Stimulated activated CD8-positive, alpha-beta memory T cell treated with anti-CD3 and anti-CD28 coated beads, Interleukin-15, amount 100 ng/mL, for 4 hours (primary cell): ENCODE measurements around the gene ABHD17A.

ENCODE experiments used
- DNase-seq, 2 donors: peaks; one replicate each; pipeline ENCODE4 v3.0.0-alpha.2; 2020; ENCODE audit warnings: low read depth in 2 of 2

Gene ABHD17A

DNA sequence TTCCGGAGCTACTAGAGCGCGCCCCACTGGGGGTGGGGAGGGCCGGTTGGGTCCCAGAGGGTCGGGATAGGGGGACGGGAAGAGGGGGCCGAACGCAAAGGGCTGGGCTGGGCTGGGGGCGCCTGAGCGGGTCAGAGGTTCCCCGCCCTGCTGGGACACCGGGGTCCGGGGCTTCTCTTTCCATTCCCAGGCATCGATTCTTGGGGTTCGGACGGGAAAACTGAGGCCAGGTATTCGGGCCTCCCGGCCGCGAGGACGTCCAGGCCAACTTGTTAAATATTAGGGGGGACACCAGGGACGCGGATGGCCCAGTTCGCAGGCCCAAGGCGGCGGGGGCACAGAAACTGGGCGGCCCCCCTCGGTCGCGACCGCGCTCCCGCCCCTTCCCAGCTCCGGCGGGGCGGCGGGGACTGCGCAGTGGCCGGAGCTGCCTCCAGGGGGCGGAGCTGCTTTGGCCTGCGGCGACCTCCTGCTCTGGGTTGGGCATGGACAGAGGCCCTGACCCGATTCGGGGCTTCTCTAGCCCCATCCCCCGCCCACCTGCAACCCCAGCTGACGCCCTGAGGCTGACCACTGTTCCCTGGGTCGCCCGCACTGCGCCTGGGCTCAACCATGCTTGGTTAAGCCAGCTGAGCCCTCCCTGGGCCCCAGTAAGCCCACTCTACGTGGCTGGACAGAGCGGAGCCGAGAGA, 20.7 kb downstream of the ABHD17A start:
- DNase-seq = peak in 1 of 2 donors; percentile 36

DNA sequence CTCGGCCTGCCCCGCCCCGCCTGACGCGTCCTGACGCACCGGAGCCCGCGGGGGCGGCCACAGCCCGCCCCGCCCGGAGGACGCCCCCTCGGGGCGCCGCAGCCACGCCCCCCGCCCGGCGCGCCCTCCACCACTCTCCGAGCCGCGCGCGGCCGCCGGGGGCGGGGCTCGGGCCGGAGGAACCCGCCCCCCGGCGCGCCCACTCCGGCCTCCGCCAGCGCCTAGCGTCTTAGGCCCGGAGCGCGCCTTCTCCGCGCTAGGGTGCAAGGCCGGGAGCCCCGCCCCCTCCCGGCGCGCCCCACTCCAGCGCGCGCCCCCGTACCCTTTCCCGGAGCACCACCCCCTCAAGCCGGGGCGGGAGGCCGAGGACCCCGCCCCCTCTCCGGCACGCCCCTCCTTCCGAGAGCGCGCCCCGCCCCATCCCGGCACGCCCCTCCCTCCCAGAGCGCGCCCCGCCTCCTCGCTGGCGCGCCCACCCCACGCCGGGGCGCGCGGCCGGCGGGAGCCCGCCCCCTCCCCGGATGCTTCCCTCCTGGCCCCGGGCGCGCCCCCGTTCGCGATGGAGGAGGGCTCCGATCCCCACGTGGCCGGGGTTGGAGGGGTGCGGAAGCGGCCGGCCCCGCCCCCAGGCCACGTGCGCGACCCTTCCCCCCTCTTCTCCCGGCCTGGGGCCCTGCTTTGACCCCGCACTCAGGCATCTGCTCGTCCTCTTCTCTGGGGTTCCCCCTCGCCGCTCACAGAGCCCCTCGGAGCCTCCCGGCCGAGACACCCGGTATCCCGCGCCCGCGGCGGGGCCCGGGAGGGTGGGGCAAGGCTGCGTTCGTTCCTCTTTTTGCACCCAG, 21.4 kb downstream of the ABHD17A start:
- DNase-seq = peak; percentile 89 to 91

DNA sequence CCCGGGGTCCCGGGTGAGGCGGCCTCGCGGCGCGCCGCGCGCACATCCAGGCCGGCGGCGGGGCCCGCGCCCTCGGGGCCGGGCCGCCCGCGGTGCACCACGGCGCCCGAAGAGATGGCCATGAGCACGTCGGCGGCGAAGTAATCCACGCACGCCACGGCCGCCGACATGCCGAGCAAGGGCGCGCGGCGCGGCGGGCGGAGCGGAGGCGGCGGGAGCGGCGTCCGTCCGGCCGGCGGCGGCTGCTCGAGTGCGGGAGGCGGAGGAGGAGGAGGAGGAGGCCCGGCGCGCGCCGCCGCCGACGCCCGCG, 22.0 kb downstream of the ABHD17A start, which contains the start of gene KLF16:
KLF16 (minus strand) TSS at position 252 of the 310 bp plus-strand sequence; CDS start at position 170, 82 bp downstream.
- no peak for DNase-seq

DNA sequence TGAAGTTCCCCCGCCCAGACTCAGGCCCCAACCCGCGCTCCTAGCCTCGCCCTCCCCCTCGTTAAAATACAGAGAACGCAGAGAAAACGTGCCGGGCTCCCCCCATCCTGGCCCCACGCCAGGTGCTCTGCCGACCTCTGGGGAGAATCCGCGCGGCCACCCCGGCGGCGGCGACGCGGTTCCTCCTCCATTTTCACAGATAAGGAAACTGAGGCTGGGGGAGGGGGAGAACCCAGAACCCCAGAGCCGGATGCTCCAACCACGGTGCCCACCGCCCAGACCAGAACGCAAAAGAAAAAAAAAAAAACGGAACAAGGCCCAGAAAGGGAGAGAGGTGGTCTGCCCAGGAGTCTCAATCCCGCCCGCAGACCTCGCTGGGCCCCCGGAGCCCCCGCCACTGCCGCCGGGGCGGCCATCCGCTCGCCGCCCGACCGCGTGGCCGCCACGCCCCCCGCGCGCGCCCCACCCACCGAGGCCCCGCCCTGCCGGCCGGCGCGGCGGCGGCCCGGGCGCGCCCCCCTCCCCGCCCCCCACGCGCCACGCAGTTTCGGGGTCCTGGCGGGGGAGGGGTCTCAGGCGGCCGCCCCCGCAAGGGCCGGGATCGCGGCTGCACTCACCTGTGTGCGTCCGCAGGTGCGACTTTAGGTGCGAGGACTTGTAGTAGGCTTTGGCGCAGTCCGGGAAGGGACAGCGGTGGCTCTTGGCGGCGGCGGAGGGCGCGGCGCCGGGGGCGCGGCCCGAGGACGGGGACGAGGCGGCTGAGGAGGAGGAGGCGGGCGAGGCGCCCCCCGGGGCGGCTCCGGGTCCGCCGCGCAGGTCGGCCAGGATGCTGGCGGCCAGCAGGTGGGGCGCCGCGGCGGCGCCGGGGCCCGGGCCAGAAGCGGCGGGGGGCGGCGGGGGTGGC, 22.6 kb downstream of the ABHD17A start:
- peak in 1 of 2 donors; percentile 38 for DNase-seq

DNA sequence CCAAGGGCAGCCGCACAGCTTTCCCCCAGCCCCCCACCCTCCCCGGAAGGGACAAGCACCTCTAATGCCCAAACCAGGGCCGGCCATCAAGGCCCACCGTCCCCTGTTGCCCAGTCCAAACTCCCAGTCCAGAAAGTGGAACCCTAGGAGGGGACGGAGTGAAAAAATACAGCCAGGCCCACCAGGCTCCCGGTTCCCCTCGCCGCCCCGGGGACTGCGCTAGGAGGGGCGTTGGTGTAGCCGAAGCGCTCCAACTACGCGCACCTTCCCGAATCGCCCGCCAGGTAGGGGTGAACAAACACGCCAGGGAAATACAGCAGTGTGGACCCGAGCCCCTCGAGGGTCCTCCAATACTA, 23.2 kb downstream of the ABHD17A start:
- DNase-seq = no peak

DNA sequence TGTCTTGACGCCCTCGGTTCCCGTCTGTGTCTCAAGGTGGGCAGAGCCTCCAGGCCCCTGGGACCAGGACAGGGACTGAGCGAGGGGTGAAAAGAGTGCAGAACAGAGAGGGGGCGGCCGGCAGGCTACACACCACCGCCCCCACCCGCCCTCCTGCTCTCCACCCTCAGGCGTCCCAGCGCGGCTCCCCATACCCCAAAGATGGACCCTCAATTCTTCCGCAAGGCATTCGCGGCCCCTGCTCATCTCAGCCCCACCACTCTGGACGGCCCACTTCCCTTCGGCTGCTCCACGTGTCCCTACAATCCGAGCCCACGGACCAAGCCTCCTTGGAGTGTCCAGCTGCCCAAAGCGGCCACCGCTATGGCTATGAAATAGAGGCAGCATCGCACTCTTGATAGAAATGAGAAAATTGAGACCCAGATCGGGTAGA, 23.7 kb downstream of the ABHD17A start:
- DNase-seq = no peak

DNA sequence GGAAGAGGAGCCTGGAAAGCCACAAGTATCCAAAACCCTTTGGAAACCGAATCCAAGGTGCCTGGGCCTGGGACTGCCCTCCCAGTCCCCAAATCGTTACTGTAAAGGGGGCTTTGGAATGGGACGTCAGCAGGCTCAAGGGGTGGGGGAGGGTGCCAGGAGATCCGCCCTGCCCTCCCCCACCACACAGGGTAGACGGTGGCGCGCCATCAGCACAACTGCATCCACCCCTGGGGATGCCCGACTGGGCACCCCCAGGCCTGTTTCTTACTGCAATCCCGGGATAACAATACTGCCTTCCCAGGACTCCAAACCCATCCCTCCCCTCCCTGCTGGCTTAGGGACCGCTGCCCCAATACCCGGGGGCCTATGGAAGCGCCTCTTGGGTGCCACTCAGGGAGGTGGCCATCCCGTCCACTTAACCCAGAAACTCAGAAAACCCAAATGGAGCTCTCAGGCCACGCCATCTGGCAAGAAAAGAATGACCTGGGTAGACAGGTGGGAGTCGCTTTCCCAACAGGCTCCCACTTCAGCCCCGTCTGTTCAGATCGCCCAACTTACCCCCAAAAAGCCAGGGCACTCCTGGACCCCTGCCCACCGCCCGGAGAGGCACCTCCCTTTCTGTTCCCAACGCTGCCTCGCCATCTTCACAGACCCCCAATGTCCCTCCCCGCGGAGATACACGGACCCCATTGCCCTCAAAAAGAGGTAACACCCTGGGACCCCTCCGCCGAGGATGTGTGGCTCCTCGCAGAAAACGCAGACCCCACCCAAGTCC, 24.3 kb downstream of the ABHD17A start:
- no peak for DNase-seq

DNA sequence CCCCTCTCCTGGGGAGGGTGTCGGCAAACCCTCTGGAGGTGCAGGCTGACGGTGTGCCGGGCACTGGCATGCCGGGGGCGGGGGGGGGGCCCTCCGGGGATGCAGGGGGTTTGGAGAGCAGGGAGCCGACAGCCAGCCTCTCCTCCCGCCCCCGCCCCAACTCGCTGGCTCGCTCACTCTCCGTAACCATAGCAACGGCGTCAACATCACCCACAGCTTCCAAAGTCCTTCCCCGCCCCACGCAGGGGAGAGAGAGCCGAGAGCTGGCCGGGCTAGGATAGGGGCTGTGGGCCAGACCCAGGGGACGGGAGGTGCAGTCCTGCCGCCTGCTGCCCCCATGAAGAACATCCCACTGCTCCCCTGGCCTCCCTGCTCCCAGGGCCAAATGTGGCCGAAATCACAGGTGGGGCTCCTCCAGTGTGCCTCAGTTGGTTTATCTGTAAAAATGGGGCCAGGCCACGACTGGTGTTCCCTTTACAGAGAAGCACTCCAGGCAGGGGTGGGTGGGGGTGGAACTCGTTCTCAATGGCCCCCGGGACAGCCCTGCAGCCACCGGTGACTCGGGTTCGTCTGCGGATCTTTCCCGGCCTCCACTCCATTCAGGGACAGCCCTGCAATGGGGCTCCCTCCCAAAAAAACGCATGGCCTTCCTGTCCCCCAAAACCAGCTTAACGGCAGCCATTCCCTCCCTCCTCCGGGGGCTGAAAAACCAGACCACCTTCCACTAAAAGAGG, 25.1 kb downstream of the ABHD17A start:
- DNase-seq = no peak

DNA sequence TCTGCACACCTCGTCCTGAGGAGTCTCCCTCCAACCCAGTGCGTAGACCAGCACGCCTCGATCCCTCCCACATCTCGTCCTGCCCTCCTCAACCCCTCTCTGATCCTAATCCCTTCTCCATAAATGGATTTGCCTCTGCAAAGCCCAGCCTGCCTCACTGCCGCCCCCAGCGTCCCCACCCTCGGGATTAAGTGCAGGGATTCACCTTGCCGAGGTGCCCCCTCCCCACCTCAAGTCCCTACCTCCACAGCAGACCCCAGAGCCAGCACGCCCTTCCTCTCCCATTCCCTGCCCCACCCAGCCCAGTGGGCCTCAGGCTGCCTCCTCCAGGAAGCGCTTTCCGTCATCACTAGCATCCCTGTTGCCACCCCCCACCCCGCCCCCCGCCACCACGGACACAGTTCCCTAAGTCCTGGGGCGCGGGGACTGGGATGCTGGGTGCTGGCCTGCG, 25.9 kb downstream of the ABHD17A start:
- no peak for DNase-seq

DNA sequence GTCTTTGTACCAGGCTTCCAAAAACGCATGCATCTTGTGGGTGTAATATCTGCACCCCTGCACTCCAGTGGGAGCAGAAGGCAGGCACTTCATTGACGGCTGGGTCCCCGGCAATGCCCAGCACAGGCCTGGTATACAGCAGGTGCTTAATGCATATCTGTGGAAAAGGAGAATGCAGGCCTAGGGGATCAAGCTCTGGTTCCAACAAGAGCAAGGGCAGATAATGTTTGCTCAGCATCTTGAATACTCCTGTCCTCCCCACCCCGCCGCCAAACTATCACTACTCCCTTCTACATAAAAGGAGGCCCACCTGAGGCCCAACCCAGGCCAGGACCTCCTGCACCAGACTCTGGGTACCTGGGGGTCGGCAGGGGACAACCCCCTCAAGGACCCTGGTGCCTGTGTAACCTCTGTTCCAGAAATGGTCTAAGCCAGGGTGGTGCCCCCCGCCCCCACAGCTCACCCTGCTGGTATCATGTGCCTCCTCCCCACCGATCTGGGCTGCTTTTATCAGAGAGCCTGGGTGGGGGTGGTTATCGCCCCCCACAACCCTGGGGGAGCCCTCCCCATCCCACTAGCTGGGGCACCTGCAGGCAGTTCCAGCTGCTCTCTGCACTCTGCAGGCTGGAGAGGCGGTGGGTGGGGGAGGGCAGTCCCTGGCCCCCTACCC, 26.7 kb downstream of the ABHD17A start:
- DNase-seq = no peak

DNA sequence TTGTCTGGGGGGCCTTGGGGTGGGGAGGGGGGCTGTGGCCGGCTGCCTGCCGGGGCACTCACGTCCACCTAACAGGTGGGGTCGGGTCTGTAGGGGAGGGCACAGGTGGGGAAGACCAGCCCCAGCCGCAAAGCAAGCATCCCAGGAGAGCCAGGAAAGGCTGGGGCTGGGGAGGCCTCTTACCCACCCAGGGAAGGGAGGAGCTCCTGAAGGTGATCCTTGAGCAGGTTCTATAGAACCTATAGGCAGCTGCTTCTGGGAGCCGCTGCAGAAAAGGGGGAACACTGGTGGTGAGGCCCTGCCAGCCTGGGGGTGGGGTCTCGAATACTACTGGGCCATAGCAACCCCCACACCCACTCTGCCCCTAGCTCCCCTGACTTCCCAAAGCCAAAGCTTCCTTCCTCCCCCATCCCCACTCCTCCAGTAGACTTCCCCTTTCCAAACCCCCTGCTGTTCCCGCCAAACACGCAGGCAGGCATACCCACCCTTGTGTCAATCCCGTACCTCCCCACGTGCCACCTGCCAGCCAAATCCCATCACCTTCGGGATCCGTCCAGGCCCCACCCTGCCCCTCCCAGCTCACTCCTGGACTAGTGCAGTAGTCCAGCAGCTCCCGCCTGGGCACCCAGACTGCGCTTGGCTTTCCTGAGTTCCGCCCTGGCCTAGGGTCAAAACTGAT, 27.5 kb downstream of the ABHD17A start:
- DNase-seq = no peak

DNA sequence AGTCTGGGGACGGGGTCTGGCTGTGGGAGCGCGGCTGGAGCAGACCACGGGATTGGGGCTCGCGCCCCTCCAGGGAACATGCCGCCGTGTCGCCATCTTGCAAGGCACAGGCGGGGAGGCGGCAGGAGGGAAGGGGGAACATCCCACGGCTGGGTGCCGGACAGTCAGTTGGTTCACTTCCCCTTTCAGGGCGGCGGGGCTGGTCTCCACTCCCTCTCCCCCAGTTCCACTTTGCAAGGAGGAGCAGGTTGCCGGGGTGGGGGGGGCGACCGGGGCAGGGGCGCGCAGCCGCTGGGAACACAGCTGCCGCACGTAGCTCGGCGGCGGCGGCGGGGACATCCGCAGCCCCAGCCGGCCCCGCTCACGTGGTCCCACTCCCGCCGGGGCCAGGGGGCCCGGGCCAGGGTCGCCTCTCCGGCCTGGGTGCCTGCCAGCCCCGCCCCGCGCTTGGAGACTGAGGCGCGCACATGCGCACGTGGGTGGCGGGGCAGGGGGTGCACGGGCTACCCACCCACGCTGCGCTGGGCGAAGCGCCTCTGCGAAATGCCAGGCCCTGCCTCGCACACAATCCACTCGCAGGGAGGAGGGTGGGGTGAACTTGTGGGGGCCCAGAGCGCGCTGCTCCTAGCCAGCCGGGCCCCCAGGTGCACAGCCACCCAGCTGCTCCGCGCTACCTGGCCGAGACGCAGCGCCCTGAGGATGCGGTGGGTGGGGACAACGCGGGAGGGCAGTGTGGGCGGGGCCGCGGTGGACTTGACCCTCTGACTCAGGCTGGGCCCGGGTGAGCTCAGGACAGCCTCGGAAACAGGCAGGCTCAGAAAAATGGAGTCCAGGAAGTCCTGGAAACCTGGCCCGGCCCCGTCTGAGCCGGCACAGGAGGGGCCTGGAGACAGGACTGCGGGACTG, 28.3 kb downstream of the ABHD17A start:
- peak; percentile 40 to 46 for DNase-seq

DNA sequence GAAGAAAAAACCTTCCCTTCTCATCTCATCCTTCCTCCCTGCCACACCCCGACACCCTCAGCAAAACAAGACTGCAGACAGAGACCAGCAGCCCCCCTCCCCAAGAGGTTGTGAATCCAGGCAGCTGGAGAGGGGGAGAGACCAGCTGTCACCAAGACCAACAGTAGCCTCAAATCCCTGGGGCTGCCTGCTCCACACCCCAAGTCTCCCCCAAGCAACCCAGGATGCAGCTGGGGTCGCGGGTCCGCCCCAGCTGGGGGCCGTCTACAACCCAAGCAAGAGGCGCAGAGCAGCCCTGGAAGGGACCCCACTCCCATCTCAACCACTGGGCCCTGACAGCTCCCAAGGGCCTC, 29.0 kb downstream of the ABHD17A start:
- no peak for DNase-seq

DNA sequence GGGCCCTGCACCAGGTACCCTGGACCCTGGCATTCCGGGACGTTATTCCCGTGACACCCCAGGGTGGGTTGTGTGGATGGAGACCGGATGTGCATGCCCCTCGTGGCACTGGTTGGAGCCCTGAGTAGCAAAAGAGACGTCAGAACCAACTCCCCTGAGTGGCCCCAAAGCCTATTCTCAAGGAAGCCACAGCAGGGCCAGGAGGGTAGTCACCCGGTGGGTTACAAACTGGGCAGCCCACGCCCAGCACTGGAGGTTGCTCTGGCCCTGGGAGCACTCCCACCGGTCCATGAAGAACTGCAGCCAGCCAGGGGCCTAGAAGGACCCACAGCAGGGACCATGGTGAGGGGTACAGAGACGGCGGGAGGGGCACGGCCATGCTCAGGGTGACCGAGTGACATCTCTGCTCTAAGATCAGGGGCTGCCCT, 29.5 kb downstream of the ABHD17A start:
- DNase-seq = no peak

DNA sequence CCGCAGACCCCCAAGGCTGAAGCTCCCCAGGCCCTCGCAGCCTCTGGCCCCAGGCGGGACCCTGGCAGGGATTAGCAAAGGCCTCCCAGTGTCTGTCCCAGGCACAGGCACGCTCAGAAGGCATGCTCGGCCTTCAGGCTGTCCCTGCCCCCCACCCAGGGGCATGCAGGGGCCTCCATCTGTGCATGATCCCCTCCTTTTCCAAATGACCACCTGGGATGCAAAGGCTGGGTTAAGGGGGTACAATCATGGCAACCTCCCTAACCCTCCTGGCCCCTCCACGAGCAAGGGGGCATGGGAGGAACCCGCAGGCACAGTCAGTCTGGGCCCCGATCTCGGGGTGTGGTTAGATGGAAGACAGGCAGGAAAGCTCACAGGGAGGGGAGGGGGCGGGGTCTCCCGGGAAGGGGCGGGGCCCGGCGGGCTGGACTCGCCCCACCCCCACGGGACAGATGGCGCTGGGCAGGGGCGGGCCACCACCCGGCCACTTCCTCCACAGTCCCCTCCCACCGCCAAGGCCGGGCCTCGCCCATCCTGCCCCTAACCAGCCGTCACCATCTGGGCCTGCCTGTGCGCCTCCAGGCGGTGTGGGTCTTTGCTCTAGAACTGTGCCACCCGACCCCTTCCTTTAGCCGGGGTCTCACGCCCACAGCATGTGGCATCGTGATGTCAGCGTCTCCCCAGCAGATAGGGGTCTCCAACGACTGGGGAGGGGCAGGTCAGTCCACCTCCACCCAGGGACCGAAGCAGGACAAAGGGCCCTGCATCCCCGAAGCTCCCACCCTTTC, 30.1 kb downstream of the ABHD17A start:
- peak; percentile 45 to 46 for DNase-seq

DNA sequence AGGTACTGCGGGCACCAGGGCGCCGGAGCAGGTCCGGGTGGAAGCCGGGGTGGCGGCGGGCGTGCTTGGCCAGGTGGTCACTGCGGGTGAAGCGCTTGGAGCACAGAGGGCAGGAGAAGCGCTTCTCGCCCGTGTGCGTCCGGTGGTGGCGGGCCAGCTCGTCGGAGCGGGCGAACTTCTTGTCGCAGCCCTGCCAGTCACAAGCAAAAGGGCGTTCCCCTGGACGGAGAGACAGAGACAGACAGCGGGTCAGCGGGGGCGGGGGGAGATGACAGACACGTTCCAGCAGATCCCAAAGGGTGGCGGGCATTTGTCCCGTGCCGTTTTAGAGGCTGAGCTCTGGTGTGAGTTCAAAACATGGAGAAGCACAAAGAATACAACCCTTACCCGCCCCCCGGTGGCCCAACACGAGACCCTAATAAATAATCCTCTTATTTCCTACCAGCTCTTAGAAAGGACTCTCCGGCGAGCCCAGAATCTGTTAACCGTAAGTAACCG, 30.7 kb downstream of the ABHD17A start:
- no peak for DNase-seq

DNA sequence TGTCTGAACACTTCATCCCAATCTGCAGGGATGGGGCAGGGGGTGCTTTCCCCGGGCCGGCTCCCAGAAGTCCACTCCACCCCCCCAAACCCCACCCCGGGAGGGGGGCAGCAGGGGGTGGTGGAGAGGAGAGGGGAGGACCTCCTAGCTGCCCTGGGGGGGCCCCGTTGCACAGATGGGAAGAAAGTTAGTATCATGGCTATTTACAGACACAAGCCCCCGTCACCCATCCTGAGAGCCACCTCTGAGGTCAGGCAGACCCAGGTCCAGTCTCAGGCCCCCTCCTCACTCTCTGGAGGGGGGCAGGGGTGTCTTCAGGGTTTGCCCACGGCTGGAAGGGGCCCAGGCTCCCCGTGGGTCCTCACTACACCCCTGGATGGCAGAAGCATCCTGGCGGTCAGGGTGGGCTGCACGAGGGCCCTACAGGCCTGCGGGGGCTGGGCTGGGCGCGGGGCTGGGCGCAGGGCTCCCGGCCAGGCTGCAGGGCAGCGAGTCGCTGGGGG, 31.2 kb downstream of the ABHD17A start:
- no peak for DNase-seq
